NCI-H446 (cell line): ENCODE measurements around the gene FOXP1.

Experiments used
- DNase-seq, 2 experiments: peaks; one replicate each; lab custom pipeline; 2025; lab: John Stamatoyannopoulos, UW

The FOXP1 gene

DNA sequence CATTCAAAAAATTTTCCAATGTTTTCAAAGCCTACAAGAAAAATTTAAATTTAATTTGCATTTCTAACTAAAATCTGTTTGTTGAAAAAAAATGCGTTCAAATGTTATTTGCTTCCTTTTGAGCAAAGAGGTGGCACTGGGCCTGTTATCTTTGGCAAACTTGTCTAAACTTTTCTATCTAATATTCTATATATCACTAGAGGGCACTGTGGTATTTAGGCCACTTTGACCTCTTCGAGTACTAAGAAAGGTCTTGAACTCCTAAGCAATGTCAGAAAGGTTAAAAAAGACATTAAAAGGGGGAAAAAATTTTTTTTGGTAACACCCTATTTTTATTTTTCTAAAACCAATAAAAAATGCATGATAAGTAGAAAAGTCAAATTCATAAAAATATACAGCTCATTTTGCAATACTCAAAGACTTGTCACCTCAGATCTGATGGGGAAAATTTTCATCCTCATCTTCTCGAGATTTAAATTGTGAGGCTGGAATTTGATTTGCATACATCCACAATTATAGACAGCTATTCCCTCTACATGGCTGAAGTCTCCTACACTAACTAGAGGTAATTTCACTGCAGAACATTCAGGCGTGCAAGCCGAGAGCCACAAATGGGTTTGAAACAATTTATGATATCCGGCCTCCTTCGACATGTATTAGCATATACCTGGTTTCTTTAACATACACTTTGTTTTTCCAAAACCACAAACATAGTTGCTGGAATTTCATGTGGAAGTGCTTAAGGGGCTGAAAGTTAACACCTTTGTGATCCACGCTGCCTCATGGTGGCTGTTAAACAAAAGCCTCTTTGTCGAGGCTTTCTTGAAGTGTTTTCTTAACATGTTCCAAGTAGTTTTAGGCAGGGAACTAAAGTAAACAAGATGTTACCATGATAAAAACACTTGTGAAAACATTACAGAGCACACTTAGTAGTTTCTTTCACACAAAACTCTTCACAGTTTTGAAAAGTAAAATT lies 576.4 kb downstream of the FOXP1 start:
- peak in 1 of 2 experiments; percentile 13 for DNase-seq

DNA sequence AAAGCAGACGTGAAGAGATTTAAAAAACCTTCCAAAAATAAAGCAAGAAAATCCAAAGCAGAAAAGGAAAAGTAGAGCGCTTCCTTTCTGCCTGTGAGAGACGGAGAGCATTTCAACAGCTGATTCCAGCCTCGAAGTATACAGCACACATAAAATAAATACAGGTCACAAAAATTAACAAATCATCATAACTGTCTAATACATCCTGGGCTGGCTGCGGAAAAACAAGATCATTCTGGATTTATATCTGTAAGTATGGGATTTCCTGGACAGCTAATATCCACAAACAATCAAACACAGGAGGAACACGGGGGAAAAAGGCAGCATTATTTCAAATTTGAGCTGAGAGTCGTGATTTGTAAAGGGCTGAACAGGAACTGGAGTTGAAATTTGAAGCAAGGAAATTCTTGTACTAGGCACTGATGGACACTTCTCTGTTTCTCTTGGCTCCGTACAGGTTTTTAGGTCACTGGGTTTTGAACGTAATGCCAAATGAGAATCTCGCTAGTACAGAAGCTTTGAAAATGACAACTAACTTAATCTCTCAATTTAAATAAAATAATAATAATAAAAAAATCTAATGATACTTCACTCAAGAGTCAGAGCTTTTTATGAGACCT lies 577.7 kb downstream of the FOXP1 start:
- no peak for DNase-seq

DNA sequence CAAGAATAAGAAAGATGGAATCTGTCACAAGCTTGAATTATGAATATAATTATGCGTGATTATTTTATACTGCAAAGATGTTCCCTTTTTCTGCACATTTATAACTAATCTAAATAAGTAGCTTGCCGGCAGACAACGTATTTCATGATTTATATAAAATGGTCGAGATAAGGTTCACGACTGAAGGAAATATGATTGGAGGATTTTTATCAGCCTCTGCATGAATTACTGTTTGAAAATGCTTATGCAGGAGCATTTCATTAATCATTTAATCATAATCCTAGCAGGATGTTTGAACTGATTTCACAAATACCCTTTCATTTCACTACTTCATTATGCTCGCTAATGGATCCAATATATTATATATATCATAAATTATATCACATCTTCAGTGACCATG lies 580.0 kb downstream of the FOXP1 start:
- no peak for DNase-seq

DNA sequence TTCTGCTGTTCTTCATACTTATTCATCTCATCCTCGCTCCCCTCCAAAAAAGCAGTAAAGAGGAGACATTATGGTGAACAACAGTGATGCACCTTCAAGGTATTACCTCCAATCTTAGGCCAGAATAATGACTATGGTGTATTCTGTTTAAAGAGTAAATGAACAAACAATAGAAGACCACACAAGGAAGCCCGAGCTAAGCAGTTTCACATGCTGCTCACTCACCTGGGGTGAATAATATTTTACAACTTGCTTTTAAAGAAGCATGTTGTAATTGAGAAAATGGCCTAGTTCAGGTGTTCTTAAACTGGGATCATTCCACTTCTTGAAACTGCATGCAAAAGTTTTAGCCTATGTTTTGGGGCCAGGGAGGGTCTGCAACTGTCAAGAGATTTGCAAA lies 581.2 kb downstream of the FOXP1 start:
- DNase-seq = no peak

DNA sequence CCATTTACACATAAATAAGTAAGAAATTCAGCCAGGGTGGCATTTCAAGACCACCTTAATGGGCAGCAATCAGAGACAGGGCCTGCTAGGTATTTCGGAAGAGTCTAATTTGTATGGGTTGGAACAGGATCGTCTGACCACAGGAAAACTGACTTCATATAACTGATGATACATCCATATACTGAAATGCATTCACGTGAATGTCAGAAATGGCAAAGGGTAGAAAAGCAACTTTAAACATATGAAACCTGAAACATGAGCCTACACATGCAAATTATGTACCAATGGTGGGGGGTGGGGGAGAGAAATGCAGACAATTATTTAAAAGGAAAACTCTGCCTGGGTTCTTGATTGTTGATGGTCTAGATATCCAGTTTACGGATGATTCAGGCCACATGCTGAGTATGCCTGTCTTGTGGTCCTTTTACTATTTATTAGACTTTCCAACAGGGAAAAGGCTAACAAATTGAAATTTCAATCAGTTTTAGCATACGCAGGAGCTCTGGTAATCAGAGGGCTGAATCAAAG lies 582.2 kb downstream of the FOXP1 start:
- no peak for DNase-seq

DNA sequence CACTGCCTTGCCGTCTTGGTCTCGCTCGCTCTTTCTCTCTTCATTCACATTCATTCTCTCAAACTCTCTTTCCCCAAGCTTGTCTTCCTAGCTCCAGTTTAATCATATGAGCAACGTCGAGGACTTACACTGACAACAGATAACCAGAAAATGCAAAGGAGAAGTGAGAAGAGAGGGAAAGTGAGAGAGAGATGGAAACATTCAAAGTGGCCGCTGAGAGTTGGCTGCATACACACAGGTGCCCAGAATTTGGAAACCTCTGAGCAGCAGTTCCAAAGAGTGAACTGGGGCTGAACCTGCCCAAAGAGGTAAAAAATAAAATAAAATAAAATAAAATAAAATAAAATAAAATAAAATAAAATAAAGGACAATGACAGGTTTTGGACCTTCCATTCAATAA lies 583.0 kb downstream of the FOXP1 start:
- no peak for DNase-seq

DNA sequence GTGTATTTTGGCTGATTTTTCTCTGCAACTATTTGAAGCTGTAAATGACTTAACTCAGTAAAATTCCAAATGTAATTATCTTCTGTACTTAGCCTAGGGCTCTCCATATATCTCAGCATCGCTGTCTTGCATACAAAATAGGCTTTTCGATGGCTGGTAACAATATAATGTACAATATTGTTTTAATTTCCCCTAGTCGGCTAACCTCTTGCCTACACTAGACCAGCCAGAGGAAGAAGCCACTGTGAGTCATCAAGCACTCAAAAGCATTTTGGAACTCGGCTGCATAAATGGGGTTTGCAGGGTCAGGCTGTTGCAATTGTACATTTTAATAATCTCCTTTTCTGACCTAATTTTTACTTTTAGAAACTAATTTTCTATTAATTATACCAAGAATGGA lies 583.8 kb downstream of the FOXP1 start:
- DNase-seq = no peak

DNA sequence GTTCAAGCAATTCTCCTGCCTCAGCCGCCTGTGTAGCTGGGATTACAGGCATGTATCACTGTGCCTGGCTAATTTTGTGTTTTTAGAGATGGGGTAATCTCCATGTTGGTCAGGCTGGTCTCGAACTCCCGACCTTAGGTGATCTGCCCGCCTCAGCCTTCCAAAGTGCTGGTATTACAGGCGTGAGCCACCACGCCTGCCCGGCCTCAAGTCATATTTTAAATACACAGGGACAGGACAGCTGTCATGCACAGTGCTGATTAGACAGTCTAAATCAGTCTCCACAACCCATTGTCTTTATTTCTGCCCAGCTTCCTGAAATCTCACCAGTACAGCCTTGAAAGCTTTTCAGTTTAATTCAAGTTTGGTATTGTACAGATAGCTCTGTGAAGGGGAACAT lies 587.4 kb downstream of the FOXP1 start:
- no peak for DNase-seq

DNA sequence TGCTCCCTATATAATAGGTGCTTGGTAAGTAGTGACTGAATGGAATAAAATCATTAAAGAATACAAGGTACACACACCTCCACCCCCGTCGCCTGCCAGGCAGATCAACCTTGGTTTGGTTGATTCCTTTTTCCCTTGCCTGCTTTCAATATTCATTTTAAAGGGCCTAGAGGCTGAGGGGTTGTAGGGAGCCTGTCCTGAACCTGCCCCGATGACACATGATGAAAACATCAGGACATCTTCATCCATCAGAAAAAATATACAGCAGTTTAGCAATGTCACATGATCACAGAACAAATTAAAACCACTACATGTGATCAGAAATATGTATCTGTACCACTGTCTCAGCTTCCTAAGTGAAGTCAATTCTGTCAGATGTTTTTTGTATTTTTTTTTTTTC lies 588.9 kb downstream of the FOXP1 start:
- DNase-seq = no peak

DNA sequence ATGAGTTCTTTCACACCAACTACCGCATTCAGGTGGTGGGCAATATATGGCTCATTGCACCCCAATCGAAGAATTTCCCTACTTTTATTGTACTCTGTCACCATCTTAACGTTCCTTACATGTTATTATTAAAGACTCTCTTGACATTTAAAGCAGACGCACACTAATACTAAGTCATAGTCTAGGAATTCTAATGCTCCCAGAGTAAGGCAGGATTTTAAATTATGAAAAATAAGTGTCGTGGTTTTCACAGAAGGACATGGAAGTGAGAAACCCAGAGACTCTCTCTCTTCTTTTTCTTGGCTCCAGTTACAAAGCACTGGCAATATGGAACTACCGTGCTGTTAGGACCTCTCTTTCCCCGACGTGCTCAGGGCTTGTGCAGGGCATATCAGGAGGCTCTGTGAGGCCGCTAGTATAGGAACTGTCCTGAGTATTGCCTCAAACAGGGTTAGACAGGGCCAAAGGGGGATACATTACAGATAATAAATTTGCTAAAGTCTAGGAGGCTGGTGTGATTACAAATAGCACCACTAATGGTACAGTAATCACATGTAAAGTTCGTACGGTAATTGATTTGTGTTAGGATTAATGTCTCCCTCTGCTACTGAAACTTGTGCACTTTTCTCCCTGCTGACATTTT lies 590.8 kb downstream of the FOXP1 start:
- no peak for DNase-seq

DNA sequence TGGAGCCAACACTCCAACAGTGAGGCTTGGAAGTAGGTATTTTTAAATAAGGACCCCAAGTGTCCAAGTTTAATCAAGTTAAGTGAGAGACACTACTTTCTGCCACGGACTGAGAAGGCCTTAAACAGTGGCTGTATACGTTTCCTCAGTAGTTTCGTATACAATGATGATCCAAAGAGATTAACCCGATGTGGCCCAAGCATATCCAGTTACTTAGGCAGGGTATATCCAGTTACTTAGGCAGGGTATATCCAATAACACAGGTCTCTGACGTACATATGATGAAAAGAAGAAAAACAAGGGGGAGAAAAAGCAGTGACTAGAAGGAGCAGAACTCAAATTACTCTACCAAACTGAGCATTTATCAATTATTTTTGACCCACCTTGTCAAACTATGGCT lies 591.4 kb downstream of the FOXP1 start:
- DNase-seq = no peak

DNA sequence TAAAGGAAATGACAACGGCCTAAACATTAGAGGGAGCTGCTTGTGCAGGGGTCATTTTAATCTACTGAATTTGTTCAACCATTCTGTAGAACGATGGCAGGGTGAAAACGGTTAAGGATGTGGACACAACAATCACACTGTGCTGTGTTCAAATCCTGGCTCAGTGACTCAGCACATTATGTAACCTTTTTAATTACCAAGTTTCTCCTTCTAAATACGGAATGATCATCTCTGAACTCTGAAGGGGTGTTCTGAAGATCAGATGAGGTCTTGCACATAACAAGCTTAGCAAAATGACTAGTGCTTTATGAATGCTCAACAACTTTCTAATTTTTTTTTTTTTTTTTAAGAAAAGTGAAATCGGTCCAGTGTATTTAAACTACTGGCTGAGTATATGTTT lies 592.8 kb downstream of the FOXP1 start:
- no peak for DNase-seq

DNA sequence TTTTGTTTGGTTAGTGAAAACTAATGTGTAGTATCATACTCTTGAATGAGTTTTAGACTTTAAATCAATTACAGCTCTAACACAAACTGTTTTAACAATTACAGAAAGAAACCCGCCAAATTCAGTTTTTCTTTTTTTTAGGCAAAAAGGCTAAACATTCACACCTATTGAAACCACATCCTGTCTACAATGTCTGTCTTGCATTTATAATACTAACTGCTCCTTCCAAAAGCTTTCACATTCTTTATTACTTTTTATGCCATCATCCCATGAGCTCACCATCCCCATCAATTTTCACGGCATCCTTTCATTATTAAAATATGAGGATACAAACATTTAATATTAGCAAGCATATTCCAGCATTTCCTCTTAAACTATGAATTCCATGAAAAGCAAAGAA lies 593.3 kb downstream of the FOXP1 start:
- no peak for DNase-seq

DNA sequence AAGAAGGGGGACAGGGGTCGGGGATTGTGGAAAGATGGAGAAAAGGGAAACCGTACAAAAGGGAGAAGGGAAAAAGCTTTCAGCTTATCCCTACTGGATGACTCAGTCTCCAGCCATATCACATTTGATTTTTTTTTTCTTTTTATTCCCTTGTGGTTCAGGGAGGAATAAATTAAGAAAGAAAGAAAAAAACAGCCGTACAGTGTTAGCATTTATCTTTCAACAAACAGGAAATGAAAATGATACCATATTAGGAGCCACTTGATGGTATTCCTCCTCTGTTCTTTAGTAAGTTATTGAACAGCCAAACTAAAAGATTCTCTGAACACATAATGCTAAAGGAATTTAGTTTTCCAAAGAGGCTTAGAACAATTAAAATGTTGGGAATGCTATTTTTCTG lies 594.4 kb downstream of the FOXP1 start:
- DNase-seq = no peak

DNA sequence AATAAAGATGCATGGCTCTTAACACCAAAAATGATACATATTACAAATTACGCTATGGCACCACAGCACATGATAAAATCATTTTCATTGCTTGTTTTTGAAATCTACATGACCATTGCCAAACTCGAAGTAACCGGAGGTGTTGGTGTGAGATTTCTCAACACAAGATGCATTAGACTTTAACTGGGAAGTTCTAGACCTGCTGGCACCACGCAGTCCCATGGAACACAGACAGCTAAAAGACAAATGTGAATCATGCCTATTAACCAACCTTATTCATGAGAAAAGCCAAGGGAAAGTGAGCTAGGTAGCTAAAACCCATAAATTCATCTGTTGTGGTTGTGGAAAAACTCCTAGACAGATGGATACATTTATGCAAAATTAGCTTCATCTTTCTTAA lies 595.4 kb downstream of the FOXP1 start:
- no peak for DNase-seq

DNA sequence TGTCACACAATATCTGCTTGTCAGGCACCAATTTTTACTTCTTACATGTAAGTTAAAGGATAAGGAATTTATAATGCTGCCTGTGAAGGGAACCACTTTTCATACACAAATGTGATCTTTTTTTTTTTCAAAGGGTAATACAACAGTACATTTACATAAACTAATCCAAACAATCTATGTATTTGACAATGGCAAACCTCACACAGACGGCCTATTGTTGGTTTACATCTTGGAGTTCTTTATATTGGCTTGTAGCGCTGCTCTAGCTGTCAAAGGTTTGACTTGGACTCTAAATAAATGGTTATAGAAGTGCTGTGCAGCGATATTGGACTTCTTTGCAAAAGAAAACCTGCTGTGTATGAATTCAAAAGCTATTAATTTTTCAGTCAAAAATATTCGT lies 598.0 kb downstream of the FOXP1 start:
- DNase-seq = no peak

DNA sequence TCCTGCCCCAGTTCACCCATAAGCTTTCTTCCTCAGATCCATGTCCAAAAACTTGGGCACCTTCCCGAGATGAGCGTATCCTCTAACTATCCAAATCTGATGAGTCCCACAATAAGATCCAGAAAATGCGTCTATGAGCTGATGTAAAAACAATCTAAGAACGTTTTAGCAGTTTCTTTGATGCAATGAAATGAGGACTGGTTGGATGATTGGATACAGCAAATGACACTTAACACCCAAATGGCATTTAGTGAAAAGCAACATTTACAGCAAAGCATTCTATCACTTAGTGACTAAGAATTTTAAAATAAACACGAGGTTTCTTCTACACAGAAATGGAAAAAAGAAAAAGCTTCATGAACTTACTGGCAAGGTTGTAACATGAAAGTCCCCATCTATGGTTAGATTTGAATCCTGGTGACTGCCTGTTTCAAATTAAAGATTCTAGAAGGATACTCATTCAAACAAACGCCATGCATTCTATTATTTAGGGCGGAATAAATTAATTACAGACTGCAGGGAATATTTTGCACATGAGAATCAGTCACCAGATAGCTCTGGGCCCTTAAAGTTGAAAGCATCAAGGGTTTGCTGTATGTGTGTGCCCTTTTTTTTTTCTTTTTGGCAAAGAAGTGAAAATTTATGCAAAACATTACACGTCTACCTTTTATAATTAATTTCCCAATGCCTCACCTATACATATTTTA lies 598.6 kb downstream of the FOXP1 start:
- no peak for DNase-seq

DNA sequence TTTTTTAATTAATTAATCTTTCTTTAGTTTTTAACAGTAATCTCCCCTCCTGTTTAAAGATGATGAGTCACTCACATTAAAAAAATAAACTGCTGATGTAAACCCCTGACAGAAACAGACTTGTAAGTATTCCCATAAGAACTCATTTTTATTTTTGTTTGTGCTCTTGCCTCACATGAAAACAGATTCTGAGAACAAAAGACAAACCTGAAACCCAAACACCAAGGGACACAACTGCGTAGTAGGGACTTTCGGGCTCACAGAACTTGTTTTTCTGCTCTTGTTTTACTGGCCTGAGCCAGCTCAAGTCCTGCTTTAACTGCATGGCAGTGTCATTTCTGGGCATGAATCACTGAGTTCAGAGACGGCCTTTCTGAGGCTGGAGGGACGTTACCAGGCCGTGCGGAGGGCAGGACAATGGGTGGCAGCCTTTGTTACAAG lies 600.8 kb downstream of the FOXP1 start:
- DNase-seq = no peak

DNA sequence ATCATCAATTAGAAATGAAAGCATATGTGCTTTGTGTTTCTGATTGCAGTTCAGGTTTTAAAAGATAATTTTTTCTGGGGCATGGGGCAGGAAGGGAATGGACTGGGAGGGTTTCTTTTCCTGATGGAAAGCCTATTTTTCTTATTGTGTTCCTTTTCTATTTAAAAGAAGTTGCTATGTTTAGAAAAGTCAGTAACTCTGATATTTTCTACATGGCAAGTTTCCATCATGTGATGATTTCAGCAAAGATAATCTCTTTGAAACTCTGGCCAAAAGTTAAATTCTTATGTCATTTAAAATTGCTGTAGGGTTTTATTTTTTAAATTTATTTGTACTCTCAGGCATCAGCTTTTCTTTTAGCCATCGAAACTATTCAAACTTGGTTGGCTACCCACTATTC lies 601.2 kb downstream of the FOXP1 start:
- no peak for DNase-seq

DNA sequence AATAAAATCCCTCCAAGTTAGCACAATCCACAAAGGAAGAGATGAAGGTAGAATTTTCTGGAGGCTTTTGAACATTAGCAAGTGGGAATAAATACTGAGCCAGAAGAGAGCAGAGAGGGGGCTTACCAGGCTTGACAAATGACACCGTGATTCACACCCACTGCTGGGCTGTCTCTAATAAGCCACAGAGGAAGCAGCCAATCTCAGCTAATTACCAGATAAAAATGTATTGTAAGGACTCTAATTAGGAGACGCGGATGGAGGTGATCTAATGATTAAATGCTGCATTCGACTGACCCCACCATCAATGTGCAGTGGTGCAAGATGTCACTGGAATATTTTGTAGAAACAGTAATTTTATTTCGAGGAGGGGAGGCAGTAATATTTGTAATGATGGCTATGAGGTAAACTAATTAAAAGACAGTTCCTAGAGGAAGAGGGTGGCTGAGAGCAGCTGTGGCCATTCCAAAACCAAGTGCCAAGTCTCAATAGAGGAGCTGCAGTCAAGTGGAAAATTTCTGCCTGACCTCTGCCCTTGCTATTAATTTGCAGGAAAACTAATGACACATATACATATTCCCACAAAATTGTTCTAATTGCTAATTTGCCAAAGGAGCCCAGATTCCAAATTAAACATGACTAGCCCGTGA lies 602.2 kb downstream of the FOXP1 start:
- peak in 1 of 2 experiments; percentile 5 for DNase-seq

DNA sequence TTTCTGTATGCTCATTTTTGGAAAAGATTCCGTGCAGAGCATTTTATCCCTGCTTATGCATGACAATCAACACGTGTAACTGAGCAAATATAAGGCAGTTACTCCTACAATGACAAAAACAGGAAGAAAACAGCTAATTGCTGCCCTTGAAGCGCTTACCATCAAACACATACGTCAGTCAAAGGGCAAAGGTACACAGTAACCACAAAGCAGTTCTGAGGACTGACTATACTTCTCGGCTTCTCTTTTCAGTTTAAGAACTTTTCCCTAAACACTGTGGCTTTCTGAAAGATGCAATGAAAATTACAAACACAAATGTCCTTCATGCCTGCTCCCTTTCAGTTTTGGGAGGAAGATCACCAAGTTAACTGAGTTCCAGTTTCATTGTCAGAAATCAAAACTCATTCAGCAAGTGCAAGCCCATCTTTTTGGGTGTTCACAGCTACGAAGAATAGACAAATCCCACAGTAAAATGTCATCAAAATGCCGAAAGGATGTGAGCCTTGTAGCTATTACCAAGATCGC lies 602.8 kb downstream of the FOXP1 start:
- DNase-seq = no peak
